ENCODE results near the gene ATP13A3. TPM values are rescaled to one million over a fixed set of nuclear protein-coding genes. Genes with fewer than 3 reads are reported as not detected.

ATP13A3 gene
- total RNA-seq, 2 experiments from 2014 or later = 79.5 to 84.5 TPM

DNA sequence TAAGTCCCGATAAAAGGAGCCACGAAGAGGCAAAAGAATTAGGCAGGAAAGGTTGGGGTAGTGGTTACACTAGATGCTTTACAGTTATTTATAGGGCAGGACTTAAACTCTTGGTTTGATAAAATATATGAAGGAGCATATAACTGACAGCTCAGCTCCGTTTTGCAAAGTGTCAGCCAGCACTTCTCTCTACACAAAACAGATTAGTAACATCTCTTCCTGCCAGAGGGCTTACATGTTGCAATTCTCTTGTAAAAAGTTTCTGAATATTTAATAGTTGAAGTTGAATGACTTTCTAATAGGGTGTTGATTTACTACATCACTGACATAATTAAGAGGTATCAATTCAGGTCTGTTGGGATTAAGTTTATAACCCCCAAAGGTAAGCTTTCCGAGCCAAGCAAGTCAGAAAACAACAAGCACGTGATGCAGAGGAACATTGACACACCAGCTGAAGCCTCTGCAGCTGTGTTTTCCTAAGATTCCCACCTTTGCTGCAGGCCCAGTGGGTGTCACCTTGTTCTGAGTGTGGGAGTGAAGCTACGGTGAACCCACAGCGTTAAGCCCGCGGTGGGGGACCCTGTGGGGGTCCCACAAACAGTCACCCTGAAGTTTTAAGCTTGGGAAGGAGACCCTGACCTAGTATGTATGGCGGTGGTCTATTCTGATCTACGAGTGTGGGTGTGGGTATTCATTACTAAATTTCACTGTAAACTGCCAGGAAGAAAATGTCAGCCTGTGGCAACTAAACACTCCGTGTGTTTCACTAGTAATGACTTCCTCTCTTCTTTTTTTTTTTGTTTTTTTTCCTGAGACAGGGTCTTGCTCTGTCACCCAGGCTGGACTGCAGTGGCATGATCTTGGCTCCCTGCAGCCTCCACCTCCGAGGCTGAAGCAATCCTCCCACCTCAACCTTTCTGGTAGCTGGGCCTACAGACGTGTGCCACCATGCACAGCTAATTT lies 22.0 kb upstream of the ATP13A3 start:
- no TSS peak for BruUV-seq (replicated peaks)
- Histone ChIP-seq H3K4me2 (ENCODE audit: low read length) (no peak overlapping the region), H3K4me1 (ENCODE audit: insufficient read depth, low read length, poor library complexity, severe bottlenecking) (no peaks in the 10 kb centered on the region), H2AFZ (ENCODE audit: low read length) (no peak overlapping the region), H3K9me2 (ENCODE audit: insufficient read depth, low read length) (no peaks in the 10 kb centered on the region), H3K79me2 (ENCODE audit: insufficient read depth, low read depth, low read length) (no peaks in the 10 kb centered on the region), H3K27ac (ENCODE audit: low read depth, low read length, poor library complexity, severe bottlenecking) (no peak overlapping the region), H3K4me3 (ENCODE audit: low read depth, low read length, poor library complexity, severe bottlenecking) (no peak overlapping the region), H3K9me3 (ENCODE audit: low read length) (no peaks in the 10 kb centered on the region), H4K20me1 (ENCODE audit: insufficient read depth, low read length) (no peaks in the 10 kb centered on the region), H3K36me3 (ENCODE audit: insufficient read depth, low read length) (no peaks in the 10 kb centered on the region)
- intact Hi-C loops (cut with micrococcal nuclease; ENCODE audit: unreplicated experiment) = no loop called here
- no peak for DNase-seq (ENCODE audit: low spot score)
- ChIA-PET CTCF (ENCODE audit: unreplicated experiment) (no interaction called here), POLR2A (interaction anchor here (0.6 kb wide), 1 partner anchor 18 kb away, joined by 5 read pairs; no protein-coding TSS in a partner anchor)
- TF ChIP-seq CTCF (conservative IDR thresholded peaks at IDR 0.05; ENCODE audit: low read length) (no peak), EZH2phosphoT487 (IDR thresholded peaks at IDR 0.05; ENCODE audit: borderline replicate concordance, low read depth, low read length) (no peak)

DNA sequence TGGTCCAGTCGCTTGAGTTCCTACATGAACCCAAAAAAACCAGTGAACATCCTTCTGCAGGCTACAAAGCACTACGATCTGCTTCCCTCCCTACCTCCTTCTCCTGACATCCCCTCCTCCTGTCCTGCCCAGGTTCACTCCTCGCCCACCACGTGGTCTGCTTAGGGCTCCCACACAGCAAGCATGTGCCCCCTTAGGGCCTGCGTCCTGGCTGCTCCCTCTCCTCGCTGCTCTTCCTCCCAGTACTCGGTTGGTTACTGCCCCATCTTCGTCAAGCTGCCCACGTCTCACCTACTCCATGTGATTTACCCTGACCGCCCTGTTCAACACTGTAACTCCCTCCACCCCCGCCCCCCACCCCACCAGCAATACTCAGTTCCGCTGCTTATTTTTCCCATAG lies 20.8 kb upstream of the ATP13A3 start:
- H3K27ac ChIP-seq (ENCODE audit: low read depth, low read length, poor library complexity, severe bottlenecking) = no peak overlapping the region
- no peak overlapping the region for H3K4me3 ChIP-seq (ENCODE audit: low read depth, low read length, poor library complexity, severe bottlenecking)
- POLR2A ChIA-PET = interaction anchor here (0.6 kb wide), 1 partner anchor 63 kb away, joined by 5 read pairs; no protein-coding TSS in a partner anchor
- H3K4me1 ChIP-seq (ENCODE audit: insufficient read depth, low read length, poor library complexity, severe bottlenecking) = no peaks in the 10 kb centered on the region
- no TSS peak for BruUV-seq (replicated peaks)
- no peak overlapping the region for H3K4me2 ChIP-seq (ENCODE audit: low read length)
- TF ChIP-seq EZH2phosphoT487 (IDR thresholded peaks at IDR 0.05; ENCODE audit: borderline replicate concordance, low read depth, low read length) (no peak), CTCF (conservative IDR thresholded peaks at IDR 0.05; ENCODE audit: low read length) (no peak)
- no peaks in the 10 kb centered on the region for H4K20me1 ChIP-seq (ENCODE audit: insufficient read depth, low read length)
- no peaks in the 10 kb centered on the region for H3K79me2 ChIP-seq (ENCODE audit: insufficient read depth, low read depth, low read length)
- CTCF ChIA-PET (ENCODE audit: unreplicated experiment) = no interaction called here
- H2AFZ ChIP-seq (ENCODE audit: low read length) = no peak overlapping the region
- no peak for DNase-seq (ENCODE audit: low spot score)
- H3K9me3 ChIP-seq (ENCODE audit: low read length) = no peaks in the 10 kb centered on the region
- intact Hi-C loops (cut with micrococcal nuclease; ENCODE audit: unreplicated experiment) = no loop called here
- no peaks in the 10 kb centered on the region for H3K36me3 ChIP-seq (ENCODE audit: insufficient read depth, low read length)
- H3K9me2 ChIP-seq (ENCODE audit: insufficient read depth, low read length) = no peaks in the 10 kb centered on the region
